CD4-positive, alpha-beta T cell (primary cell): ENCODE measurements around the gene KLHDC7A. TPM values are rescaled to one million over a fixed set of nuclear protein-coding genes. Genes with fewer than 3 reads are reported as not detected.

Experiments used
- ATAC-seq: fragments of 200-7000 bp; cut with Tn5 transposase; one replicate; pipeline ENCODE4 v1.10.0; 2022; ENCODE audit warnings: mild to moderate bottlenecking; ENCODE audit not compliant: poor library complexity
- CTCF ChIA-PET: fragments of 350-600 bp; sonication (Branson Sonifier 250); formaldehyde crosslinking; loops from one replicate; lab custom pipeline; 2021; ENCODE audit warnings: antibody characterized with exemption, inconsistent platforms; lab: Charles Lee
- POLR2A ChIA-PET: fragments of 350-600 bp; sonication (Branson Sonifier 250); formaldehyde crosslinking; loops from one replicate; lab custom pipeline; 2021; ENCODE audit warnings: antibody characterized with exemption, inconsistent platforms; lab: Charles Lee
- DNase-seq, 14 experiments: peaks; one replicate each; pipeline ENCODE4 v3.0.0-alpha.2; 2013 to 2020; ENCODE audit warnings: mixed read lengths in 2 of 14
- H3K27ac ChIP-seq, 2 donors: one replicate each; pipeline versions ENCODE4 v1.5.1 to v1.7.0; 2013; ENCODE audit warnings: low read length in 2 of 2, low read depth in 1 of 2, mild to moderate bottlenecking in 1 of 2
- H3K27me3 ChIP-seq, 2 experiments: 1 replicate in 1 of 2; 2 replicates in 1 of 2; pipeline versions ENCODE4 v1.6.1 to v1.7.0; 2013; ENCODE audit warnings: low read length in 2 of 2, control low read depth in 1 of 2, mild to moderate bottlenecking in 1 of 2, moderate library complexity in 1 of 2; ENCODE audit not compliant: insufficient read depth in 2 of 2, control insufficient read depth in 1 of 2
- H3K36me3 ChIP-seq: one replicate; pipeline ENCODE4 v1.6.1; 2013; ENCODE audit warnings: low read length, control low read depth; ENCODE audit not compliant: insufficient read depth
- H3K4me1 ChIP-seq: one replicate; pipeline ENCODE4 v1.6.1; 2013; ENCODE audit warnings: low read length, control low read depth; ENCODE audit not compliant: insufficient read depth
- H3K4me3 ChIP-seq: one replicate; pipeline ENCODE4 v1.5.1; 2013; ENCODE audit warnings: mild to moderate bottlenecking, low read length, moderate library complexity
- H3K9me3 ChIP-seq, 2 experiments: 1 replicate in 1 of 2; 2 replicates in 1 of 2; pipeline versions ENCODE4 v1.6.1 to v1.7.0; 2013; ENCODE audit warnings: low read length in 2 of 2, mild to moderate bottlenecking in 2 of 2, control low read depth in 1 of 2, moderate library complexity in 1 of 2; ENCODE audit not compliant: control insufficient read depth in 1 of 2, insufficient read depth in 1 of 2
- H3K27ac Mint-ChIP-seq: one replicate; pipeline ENCODE4 v1.8.0; 2020; ENCODE audit warnings: mixed read lengths
- H3K27me3 Mint-ChIP-seq: one replicate; pipeline ENCODE4 v1.8.0; 2021; ENCODE audit warnings: mixed read lengths
- H3K36me3 Mint-ChIP-seq: one replicate; pipeline ENCODE4 v1.8.0; 2021; ENCODE audit warnings: low read depth, mixed read lengths
- H3K4me1 Mint-ChIP-seq: one replicate; pipeline ENCODE4 v1.8.0; 2021; ENCODE audit warnings: low read depth, mixed read lengths
- H3K4me3 Mint-ChIP-seq: one replicate; pipeline ENCODE4 v1.8.0; 2020; ENCODE audit warnings: mild to moderate bottlenecking, mixed read lengths
- H3K9me3 Mint-ChIP-seq: one replicate; pipeline ENCODE4 v1.8.0; 2020; ENCODE audit warnings: mixed read lengths
- intact Hi-C, 2 experiments: fragments of 100-400 bp; cut with DNase I in 1 of 2; cut with micrococcal nuclease in 1 of 2; formaldehyde crosslinking; loops; one replicate each; pipeline versions ENCODE4 v1.15.1 to v1.9.0; 2023 to 2025; cut with DNase I, micrococcal nuclease
- total RNA-seq, 174 experiments: library from RNA in 2 of 174; stranded (reverse) in 2 of 174; gene quantifications; one replicate each; pipeline ENCODE4 v1.2.3 and lab custom pipeline; 2021 to 2026
- TF ChIP-seq, protein P1 (sequence below): fragments of 200-600 bp; IDR thresholded peaks from one replicate; pipeline ENCODE4 v1.8.0; 2022; ENCODE audit warnings: antibody characterized with exemption, mild to moderate bottlenecking

Gene KLHDC7A
- total RNA-seq, 2 experiments from 2014 or later: not detected

DNA sequence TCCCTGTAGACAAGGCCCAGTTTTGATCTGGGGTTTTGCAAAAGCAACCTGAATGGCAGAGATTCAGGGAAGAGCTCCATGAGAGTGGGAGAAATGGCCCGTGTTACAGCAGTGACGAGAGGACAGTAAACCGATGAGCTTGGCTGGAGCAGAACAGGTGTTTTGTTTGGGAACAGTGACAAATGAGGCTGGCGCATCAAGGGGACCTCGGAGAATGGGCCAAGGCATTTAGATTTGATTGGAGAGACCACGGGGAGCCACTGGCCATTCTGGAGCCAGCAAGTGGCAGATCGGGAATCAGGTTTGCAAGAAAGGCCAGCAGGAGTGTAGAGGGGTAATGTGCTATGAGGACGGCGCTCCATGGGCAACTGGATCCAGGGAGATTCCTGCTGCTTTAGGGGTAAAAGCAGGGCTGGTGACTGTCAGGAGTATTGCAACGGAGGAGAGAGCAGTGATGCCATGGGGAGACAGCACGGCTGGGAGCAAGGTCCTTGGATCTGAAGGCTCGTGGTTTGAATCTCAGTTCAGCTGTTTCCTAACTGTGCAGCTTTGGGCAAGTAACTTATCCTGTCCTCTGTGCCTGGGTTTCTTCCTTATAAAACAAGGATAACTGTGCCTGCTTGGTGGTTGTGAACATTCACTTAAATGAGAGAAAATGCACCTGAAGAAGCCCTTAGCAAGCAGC, 9.9 kb upstream of the KLHDC7A start:
- Histone ChIP-seq H3K27ac (no peak overlapping the region), H3K4me1 (no peaks in the 10 kb centered on the region), H3K4me3 (no peak overlapping the region), H3K9me3 (peaks cover 0 to 7% of the 10 kb centered on the region in 2 experiments), H3K36me3 (no peaks in the 10 kb centered on the region), H3K27me3 (no peaks in the 10 kb centered on the region)
- TF ChIP-seq, protein P1, sequence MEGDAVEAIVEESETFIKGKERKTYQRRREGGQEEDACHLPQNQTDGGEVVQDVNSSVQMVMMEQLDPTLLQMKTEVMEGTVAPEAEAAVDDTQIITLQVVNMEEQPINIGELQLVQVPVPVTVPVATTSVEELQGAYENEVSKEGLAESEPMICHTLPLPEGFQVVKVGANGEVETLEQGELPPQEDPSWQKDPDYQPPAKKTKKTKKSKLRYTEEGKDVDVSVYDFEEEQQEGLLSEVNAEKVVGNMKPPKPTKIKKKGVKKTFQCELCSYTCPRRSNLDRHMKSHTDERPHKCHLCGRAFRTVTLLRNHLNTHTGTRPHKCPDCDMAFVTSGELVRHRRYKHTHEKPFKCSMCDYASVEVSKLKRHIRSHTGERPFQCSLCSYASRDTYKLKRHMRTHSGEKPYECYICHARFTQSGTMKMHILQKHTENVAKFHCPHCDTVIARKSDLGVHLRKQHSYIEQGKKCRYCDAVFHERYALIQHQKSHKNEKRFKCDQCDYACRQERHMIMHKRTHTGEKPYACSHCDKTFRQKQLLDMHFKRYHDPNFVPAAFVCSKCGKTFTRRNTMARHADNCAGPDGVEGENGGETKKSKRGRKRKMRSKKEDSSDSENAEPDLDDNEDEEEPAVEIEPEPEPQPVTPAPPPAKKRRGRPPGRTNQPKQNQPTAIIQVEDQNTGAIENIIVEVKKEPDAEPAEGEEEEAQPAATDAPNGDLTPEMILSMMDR: no peak
- no peaks in the 10 kb centered on the region for H3K36me3 Mint-ChIP-seq
- peaks cover 26% of the 10 kb centered on the region for H3K27me3 Mint-ChIP-seq
- no peak overlapping the region for H3K27ac Mint-ChIP-seq
- ChIA-PET POLR2A (no interaction called here), CTCF (no interaction called here)
- no peak overlapping the region for H3K4me3 Mint-ChIP-seq
- intact Hi-C loops: no loop called here
- DNase-seq (no peak), ATAC-seq (no peak)
- no peaks in the 10 kb centered on the region for H3K4me1 Mint-ChIP-seq
- no peaks in the 10 kb centered on the region for H3K9me3 Mint-ChIP-seq

DNA sequence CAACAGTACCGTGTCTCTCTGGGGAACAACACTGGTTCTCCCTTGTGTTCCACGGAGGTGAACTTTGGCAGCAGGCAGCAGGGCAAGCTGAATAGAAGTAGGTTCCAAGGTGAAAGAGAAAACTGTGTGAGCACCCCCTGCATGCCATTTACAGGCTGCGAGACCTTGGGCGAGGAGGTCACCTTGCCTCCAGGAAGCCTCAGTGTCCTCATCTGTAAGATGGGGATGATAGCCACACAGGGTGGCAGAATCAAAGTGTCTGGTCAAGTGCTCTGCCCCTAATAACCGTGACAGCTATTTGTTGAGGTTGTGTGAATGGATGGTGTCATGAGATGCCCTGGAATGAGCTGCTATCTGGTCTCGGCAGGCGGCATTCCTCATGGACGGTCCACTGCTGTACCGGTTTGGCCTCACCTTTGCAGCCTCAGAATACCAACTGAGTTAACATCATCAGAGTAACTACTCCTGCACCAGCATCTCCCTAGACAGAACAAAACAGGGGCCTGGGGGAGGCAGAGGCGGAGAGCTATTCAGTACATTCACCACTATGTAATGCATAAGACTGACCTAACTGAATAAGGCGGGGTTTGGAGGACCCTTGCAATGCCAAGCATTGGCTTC, 7.4 kb upstream of the KLHDC7A start:
- Mint-ChIP-seq H3K27me3 (peaks cover 37% of the 10 kb centered on the region), H3K9me3 (no peaks in the 10 kb centered on the region), H3K27ac (no peak overlapping the region), H3K4me1 (no peaks in the 10 kb centered on the region), H3K4me3 (no peak overlapping the region), H3K36me3 (no peaks in the 10 kb centered on the region)
- ChIA-PET POLR2A (no interaction called here), CTCF (no interaction called here)
- no peak for DNase-seq
- intact Hi-C loops: no loop called here
- TF ChIP-seq, protein P1: no peak
- no peak for ATAC-seq
- H3K27me3 ChIP-seq: no peaks in the 10 kb centered on the region
- H3K4me1 ChIP-seq: no peaks in the 10 kb centered on the region
- H3K4me3 ChIP-seq: no peak overlapping the region
- no peak overlapping the region for H3K27ac ChIP-seq
- peaks cover 0 to 3% of the 10 kb centered on the region in 2 experiments for H3K9me3 ChIP-seq
- H3K36me3 ChIP-seq: no peaks in the 10 kb centered on the region

DNA sequence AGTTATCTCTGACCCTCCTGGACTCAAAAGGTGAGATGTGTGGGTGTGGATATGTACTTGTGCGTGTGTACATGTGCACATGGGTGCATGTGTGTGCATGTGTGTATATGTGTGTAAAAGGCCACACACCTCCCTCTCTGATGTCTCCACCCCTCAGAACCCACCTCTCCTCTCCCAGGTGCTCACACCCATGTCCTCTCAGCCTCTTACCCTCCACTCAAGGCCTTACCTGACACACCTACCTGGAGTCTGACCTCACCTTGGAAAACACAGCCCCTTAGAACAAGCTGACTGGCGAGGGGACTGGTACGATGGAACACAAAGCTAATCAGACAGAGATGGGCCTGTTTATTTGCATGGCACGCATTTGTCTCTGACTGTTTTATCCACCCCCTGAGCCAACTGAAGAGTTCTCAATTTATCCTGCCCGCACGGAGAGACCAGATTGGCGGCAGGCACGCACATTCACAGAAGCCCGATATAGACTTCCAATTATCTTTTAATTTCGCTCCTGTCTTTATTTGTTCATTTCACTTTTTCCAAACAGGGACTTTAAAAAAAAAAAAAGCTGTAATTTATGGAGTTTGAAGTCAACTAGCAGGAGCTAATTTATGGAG, 6.1 kb upstream of the KLHDC7A start:
- Histone ChIP-seq H3K4me3 (no peak overlapping the region), H3K36me3 (no peaks in the 10 kb centered on the region), H3K4me1 (peaks cover 2% of the 10 kb centered on the region), H3K27me3 (no peaks in the 10 kb centered on the region), H3K27ac (no peak overlapping the region), H3K9me3 (peaks cover 0 to 3% of the 10 kb centered on the region in 2 experiments)
- ChIA-PET CTCF (no interaction called here), POLR2A (no interaction called here)
- ATAC-seq: no peak
- TF ChIP-seq, protein P1: no peak
- Mint-ChIP-seq H3K4me1 (no peaks in the 10 kb centered on the region), H3K4me3 (no peak overlapping the region), H3K36me3 (no peaks in the 10 kb centered on the region), H3K27ac (no peak overlapping the region), H3K27me3 (peaks cover 40% of the 10 kb centered on the region), H3K9me3 (no peaks in the 10 kb centered on the region)
- DNase-seq: no peak
- intact Hi-C loops: no loop called here
